ENCODE measurements around the gene SHANK2.
A peak's percentile ranks its signal among the peaks of the same experiment; 100 is the strongest.
"Not testable (repeated sequence)": the region's sequence is repeated elsewhere in the genome, so short reads cannot be mapped to it uniquely, and the experiment has no call there.

Gene SHANK2

DNA sequence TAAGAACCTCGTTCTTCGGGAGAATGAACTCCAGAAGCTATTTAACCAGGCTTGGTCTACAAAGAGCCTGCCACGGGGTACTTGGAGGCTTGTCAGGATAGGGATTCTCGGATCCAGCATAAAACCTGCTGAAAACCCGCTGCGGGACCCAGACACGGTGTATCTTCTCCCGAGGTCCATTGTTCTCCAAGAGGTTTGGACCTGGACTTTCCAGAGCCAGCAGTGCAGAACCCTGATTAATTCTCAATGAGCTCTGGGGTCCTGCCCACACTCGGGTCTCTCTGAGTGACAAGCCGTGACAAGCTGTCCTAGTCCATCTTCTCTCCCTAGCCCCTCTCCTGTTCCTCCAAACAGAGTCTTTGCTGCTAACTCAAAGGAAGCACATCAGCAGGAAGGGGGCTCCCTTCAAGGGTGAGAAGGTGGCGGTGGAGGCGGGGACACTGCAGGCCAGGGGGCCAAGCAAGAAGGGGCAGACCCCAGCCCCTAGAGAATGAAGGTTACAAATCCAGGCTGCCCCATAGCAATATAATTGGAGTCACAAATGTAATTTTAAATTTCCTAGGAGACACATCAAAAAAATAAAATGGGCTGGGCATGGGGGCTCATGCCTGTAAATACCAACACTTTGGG is 12.2 kb downstream of the SHANK2 start:
- Histone ChIP-seq H3K4me3 (ENCODE audit: low read length) (no peak overlapping the region), H3K9ac (ENCODE audit: low read depth, low read length) (no peak overlapping the region), H3K36me3 (ENCODE audit: insufficient read depth, low read length) (no peaks in the 10 kb centered on the region), H3K4me1 (ENCODE audit: control insufficient read depth, insufficient read depth, low read length) (peaks cover 14% of the 10 kb centered on the region), H3K27me3 (ENCODE audit: control insufficient read depth, insufficient read depth, low read length) (no peaks in the 10 kb centered on the region), H3K9me3 (replicated peaks; ENCODE audit: low read length) (no peaks in the 10 kb centered on the region), H3K4me2 (ENCODE audit: low read length) (peak overlapping the region; percentile 74)

DNA sequence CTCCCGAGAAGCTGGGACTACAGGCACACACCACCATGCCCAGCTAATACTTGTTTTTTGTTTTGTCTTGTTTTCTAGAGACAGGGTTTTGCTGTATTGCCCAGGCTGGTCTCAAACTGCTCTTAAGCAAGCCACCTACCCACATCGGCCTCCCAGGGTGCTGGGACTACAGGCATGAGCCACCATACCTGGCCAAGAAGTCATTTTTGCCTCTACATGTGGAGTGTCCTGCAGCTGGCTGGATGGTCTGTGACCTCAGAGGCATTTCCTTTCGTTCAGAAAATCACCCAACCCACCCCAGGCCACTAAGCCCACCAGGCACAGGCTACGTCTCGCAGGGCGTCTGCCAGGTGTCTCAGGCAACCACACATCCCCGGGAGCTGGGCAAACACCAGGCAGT is 12.8 kb downstream of the SHANK2 start:
- Histone ChIP-seq H3K4me2 (ENCODE audit: low read length) (no peak overlapping the region), H3K9ac (ENCODE audit: low read depth, low read length) (no peak overlapping the region), H3K9me3 (replicated peaks; ENCODE audit: low read length) (no peaks in the 10 kb centered on the region), H3K4me1 (ENCODE audit: control insufficient read depth, insufficient read depth, low read length) (peaks cover 19% of the 10 kb centered on the region), H3K4me3 (ENCODE audit: low read length) (no peak overlapping the region), H3K36me3 (ENCODE audit: insufficient read depth, low read length) (no peaks in the 10 kb centered on the region), H3K27me3 (ENCODE audit: control insufficient read depth, insufficient read depth, low read length) (no peaks in the 10 kb centered on the region)

DNA sequence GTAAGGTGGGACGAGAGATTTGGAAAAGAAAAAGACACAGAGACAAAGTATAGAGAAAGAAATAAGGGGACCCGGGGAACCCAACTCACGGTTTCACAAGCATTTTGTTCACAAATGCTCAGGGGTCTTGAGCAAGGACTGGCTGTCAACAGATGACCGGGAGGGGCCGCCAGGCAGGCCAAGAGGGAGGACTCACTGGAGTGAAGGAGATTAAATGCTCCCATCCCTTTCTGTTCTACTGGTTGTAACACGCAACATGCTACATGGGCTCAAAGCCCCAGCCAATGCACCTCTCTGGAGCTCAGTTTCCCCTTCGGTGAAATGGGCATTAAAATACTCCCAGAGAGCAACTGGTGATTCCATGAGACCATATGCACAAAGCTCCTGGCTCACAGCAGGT is 13.4 kb downstream of the SHANK2 start:
- Histone ChIP-seq H3K36me3 (ENCODE audit: insufficient read depth, low read length) (no peaks in the 10 kb centered on the region), H3K27me3 (ENCODE audit: control insufficient read depth, insufficient read depth, low read length) (no peaks in the 10 kb centered on the region), H3K9me3 (replicated peaks; ENCODE audit: low read length) (no peaks in the 10 kb centered on the region), H3K4me3 (ENCODE audit: low read length) (no peak overlapping the region), H3K4me1 (ENCODE audit: control insufficient read depth, insufficient read depth, low read length) (peaks cover 19% of the 10 kb centered on the region), H3K4me2 (ENCODE audit: low read length) (no peak overlapping the region), H3K9ac (ENCODE audit: low read depth, low read length) (no peak overlapping the region)

DNA sequence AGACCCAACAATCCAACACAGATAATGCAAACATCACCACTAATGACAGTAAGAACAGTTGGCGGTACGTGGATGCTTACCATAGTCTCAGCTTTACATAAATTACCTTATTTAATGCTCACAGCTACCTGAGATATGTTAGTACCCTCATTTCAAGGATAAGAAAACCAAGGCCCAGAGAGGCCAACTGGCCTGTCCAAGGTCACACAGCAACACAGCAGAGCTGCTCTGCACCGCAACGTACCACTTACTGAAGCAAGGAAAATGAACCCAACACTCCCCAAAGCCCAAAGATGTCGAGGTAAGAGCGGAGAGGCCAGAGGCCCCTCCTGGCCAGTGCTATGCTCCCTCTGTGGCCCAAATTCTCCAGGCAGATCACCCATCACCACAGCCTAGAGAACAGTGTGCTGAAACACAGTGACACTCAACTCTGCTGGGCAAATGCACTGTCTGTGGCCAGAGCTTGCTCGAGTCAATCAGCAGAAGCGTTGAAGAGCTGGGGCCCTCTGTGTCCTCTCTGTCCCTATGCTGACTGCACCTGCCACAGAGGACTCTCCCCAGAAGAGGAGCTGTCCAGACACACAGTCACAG is 14.0 kb downstream of the SHANK2 start:
- H3K4me2 ChIP-seq (ENCODE audit: low read length): no peak overlapping the region
- H3K9me3 ChIP-seq (replicated peaks; ENCODE audit: low read length): no peaks in the 10 kb centered on the region
- no peak overlapping the region for H3K9ac ChIP-seq (ENCODE audit: low read depth, low read length)
- H3K4me3 ChIP-seq (ENCODE audit: low read length): no peak overlapping the region
- H3K36me3 ChIP-seq (ENCODE audit: insufficient read depth, low read length): no peaks in the 10 kb centered on the region
- H3K4me1 ChIP-seq (ENCODE audit: control insufficient read depth, insufficient read depth, low read length): peaks cover 19% of the 10 kb centered on the region
- H3K27me3 ChIP-seq (ENCODE audit: control insufficient read depth, insufficient read depth, low read length): no peaks in the 10 kb centered on the region

DNA sequence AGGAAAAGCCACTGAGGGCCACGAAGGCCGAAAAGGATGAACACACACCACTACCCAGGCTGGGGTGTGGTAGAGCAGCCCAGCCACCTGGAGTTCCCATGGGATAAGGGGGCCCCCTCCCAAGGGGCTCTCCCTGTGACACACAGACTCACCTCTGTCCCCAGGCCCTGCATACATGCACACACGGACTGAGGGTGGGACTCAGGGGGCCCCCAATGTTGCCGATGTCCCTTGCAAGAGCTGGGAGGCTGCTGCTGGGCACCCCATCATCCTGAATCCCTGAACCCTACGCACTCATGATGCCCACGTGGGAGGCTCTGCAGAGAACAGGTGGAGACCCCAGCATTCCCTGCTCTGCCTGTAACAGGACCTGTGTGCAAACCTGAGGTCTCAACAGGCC is 14.5 kb downstream of the SHANK2 start:
- Histone ChIP-seq H3K4me2 (ENCODE audit: low read length) (no peak overlapping the region), H3K4me3 (ENCODE audit: low read length) (no peak overlapping the region), H3K27me3 (ENCODE audit: control insufficient read depth, insufficient read depth, low read length) (no peaks in the 10 kb centered on the region), H3K36me3 (ENCODE audit: insufficient read depth, low read length) (no peaks in the 10 kb centered on the region), H3K9me3 (replicated peaks; ENCODE audit: low read length) (no peaks in the 10 kb centered on the region), H3K9ac (ENCODE audit: low read depth, low read length) (no peak overlapping the region), H3K4me1 (ENCODE audit: control insufficient read depth, insufficient read depth, low read length) (peaks cover 19% of the 10 kb centered on the region)

DNA sequence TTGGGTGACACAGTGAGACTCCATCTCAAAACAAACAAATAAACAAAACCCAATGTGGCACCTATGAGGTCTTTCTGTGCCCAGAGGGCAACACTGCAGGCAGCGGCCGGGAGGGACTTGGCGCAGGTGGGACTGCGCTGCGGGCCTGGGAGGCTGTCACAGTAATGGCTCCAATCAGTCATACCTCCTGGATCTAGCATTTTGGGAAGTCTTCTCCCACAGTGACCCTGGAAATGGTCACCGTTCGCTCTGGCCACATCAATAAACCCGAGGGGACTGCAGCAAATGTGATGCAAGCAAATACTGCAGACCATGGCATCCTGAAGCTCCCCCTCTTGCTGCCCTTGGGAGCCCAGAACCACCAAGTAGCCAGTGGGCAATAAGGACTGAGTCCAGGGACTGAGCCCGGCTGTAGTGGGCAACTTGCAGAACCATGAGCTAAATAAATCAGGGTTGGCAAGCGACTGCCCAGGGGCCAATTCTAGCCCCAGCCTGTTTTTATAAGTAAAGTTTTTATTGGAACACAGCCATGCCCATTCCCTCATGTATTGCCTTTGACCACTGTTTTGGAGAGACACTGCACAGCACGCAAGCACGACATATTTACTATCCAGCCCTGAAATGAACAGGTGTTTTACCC is 15.4 kb downstream of the SHANK2 start:
- Histone ChIP-seq H3K4me3 (ENCODE audit: low read length) (no peak overlapping the region), H3K9me3 (replicated peaks; ENCODE audit: low read length) (no peaks in the 10 kb centered on the region), H3K9ac (ENCODE audit: low read depth, low read length) (no peak overlapping the region), H3K4me1 (ENCODE audit: control insufficient read depth, insufficient read depth, low read length) (peaks cover 19% of the 10 kb centered on the region), H3K4me2 (ENCODE audit: low read length) (no peak overlapping the region), H3K36me3 (ENCODE audit: insufficient read depth, low read length) (no peaks in the 10 kb centered on the region), H3K27me3 (ENCODE audit: control insufficient read depth, insufficient read depth, low read length) (no peaks in the 10 kb centered on the region)

DNA sequence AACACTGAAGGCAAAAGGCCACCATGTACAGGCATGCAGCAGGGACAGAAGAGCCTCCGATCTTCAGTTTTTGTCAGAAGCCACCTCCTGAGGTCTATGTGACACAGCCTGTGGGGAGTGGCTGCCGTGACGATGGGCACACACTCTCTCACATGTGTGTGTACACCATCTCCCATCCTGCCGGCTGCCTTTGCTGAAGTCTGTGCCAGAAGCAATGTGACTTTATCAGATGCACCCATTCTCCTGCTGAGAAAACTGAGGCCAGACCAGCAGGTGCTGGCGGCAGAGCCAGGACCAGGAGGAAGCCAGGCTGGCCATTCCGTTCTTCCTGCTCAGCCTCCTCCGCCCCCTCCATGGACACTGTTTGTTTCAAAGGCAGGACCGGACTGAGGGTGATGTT is 16.7 kb downstream of the SHANK2 start:
- H3K27me3 ChIP-seq (ENCODE audit: control insufficient read depth, insufficient read depth, low read length): no peaks in the 10 kb centered on the region
- no peak overlapping the region for H3K4me2 ChIP-seq (ENCODE audit: low read length)
- no peak overlapping the region for H3K9ac ChIP-seq (ENCODE audit: low read depth, low read length)

DNA sequence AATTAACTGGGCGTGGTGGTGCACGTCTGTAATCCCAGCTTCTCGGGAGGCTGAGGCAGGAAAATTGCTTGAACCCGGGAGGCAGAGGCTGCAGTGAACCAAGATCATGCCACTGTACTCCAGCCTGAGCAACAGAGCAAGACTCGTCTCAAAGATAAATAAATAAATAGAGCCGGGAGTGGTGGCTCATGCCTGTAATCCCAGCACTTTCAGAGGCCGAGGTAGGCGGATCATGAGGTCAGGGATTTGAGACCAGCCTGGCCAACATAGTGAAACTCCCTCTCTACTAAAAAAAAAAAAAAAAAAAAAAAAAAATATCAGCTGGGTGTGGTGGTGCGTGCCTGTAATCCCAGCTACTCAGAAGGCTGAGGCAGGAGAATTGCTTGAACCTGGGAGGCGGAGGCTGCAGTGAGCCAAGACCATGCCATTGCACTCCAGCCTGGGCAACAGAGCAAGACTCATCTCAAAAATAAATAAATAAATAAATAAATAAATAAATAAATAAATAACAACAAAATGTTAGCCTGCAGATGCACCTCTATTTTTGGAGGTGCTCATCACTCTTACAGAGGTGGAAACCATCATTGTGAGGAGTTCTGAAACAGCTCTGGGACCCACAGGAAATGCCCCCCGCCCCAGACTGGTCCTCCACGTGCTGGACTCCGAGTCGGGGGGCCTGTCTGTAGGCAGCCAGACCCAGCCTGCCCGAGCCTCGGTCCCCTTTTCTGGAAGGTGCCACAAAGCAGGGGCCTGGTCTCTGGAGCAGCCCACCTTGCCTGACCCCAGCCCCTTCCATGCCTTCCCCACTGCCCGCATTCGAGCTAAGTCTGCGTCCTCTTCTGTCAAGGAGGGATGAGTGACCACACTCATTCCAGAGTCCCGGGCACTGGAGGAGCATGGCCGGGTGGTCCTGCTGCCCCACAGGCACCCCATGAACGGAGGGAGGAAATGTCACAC is 18.2 kb downstream of the SHANK2 start:
- H3K4me3 ChIP-seq (ENCODE audit: low read length): not testable (repeated sequence)

More for the DNA sequence above, 16.7 kb downstream of the SHANK2 start:
- Histone ChIP-seq H3K4me1 (ENCODE audit: control insufficient read depth, insufficient read depth, low read length) (peaks cover 7% of the 10 kb centered on the region), H3K36me3 (ENCODE audit: insufficient read depth, low read length) (no peaks in the 10 kb centered on the region), H3K4me3 (ENCODE audit: low read length) (no peak overlapping the region), H3K9me3 (replicated peaks; ENCODE audit: low read length) (no peaks in the 10 kb centered on the region)

DNA sequence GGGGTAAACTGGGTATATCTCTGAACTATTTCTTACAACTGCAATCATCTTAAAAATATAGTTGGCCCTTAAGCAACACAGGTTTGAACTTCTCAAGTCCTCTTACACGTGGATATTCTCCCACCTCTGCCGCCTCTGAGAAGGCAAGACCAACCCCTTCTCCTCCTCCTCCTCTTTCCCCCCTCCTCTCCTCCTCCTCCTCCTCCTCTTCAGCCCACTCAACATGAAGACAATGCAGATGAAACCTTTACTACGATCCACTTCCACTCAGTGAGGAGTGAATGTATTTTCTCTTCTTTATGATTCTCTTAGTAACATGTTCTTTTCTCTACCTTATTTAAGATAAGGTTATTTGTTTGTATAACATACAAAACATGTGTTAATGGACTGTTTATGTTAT is 20.0 kb downstream of the SHANK2 start:
- H3K4me2 ChIP-seq (ENCODE audit: low read length): no peak overlapping the region
- no peak overlapping the region for H3K4me3 ChIP-seq (ENCODE audit: low read length)
- no peaks in the 10 kb centered on the region for H3K36me3 ChIP-seq (ENCODE audit: insufficient read depth, low read length)
- no peak overlapping the region for H3K9ac ChIP-seq (ENCODE audit: low read depth, low read length)
- H3K4me1 ChIP-seq (ENCODE audit: control insufficient read depth, insufficient read depth, low read length): peaks cover 4% of the 10 kb centered on the region
- H3K27me3 ChIP-seq (ENCODE audit: control insufficient read depth, insufficient read depth, low read length): no peaks in the 10 kb centered on the region
- no peaks in the 10 kb centered on the region for H3K9me3 ChIP-seq (replicated peaks; ENCODE audit: low read length)

More for the DNA sequence above, 18.2 kb downstream of the SHANK2 start:
- not testable (repeated sequence) for H3K27me3 ChIP-seq (ENCODE audit: control insufficient read depth, insufficient read depth, low read length); H3K36me3 ChIP-seq (ENCODE audit: insufficient read depth, low read length); H3K9ac ChIP-seq (ENCODE audit: low read depth, low read length); H3K4me2 ChIP-seq (ENCODE audit: low read length); H3K9me3 ChIP-seq (replicated peaks; ENCODE audit: low read length); H3K4me1 ChIP-seq (ENCODE audit: control insufficient read depth, insufficient read depth, low read length)

DNA sequence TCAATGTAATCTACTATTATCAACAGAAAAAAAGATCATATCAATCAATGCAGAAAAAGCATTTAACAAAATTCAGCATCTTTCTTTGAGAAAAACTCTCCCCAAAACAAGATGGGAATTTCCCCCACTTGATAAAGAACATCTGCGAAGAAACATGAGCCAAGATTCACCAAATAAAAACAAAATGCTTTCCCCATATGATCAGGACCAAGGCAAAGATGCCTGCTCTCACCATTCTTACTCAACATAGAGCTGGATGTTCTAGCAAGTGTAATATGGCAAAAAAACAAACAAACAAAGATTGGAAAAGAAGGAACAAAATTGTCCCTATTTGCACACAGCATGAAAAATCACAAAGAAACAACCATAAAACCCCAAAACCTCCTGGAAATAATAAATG is 23.4 kb downstream of the SHANK2 start:
- H3K36me3 ChIP-seq (ENCODE audit: insufficient read depth, low read length): no peaks in the 10 kb centered on the region
- no peak overlapping the region for H3K4me2 ChIP-seq (ENCODE audit: low read length)
- no peaks in the 10 kb centered on the region for H3K27me3 ChIP-seq (ENCODE audit: control insufficient read depth, insufficient read depth, low read length)
- H3K4me3 ChIP-seq (ENCODE audit: low read length): no peak overlapping the region
- no peaks in the 10 kb centered on the region for H3K4me1 ChIP-seq (ENCODE audit: control insufficient read depth, insufficient read depth, low read length)
- peaks cover 4% of the 10 kb centered on the region for H3K9me3 ChIP-seq (replicated peaks; ENCODE audit: low read length)
- H3K9ac ChIP-seq (ENCODE audit: low read depth, low read length): no peak overlapping the region

DNA sequence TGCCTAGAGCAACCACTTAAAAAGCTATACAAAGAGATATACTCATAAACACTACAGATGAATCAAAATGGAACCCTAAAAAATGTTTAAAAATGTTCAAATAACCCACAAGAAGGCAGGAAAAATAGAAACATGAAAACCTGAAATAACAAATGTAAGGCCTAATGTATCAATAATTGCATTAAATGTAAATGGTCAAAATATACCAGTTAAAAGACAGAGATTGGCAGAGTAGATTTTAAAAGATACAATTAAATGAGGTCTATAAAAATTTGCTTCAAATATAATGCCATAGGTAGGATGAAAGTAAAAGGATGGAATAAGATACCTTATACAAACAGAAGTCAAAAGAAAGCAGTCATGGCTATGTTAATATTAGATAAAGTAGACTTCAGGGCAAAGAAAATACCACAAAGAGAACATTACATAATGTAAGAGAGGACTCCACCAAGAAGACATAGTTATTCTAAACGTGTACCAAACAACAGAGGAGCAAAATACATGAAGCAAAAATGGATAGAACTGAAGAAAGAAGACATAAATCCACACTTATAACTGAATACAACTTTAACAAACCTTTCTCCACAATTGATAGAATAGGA is 25.2 kb downstream of the SHANK2 start:
- peaks cover 4% of the 10 kb centered on the region for H3K9me3 ChIP-seq (replicated peaks; ENCODE audit: low read length)
- H3K9ac ChIP-seq (ENCODE audit: low read depth, low read length): no peak overlapping the region
- H3K4me1 ChIP-seq (ENCODE audit: control insufficient read depth, insufficient read depth, low read length): no peaks in the 10 kb centered on the region
- H3K36me3 ChIP-seq (ENCODE audit: insufficient read depth, low read length): no peaks in the 10 kb centered on the region
- H3K27me3 ChIP-seq (ENCODE audit: control insufficient read depth, insufficient read depth, low read length): no peaks in the 10 kb centered on the region
- no peak overlapping the region for H3K4me2 ChIP-seq (ENCODE audit: low read length)
- no peak overlapping the region for H3K4me3 ChIP-seq (ENCODE audit: low read length)
